H1 (cell line): ENCODE measurements around the gene FOXD3. TPM values are rescaled to one million over a fixed set of nuclear protein-coding genes. Genes with fewer than 3 reads are reported as not detected.

Experiments used
- CTCF ChIA-PET: fragments of 300-600 bp; sonication (Branson Sonifier 250); formaldehyde crosslinking; loops from one replicate; lab custom pipeline; 2021; ENCODE audit not compliant: partially characterized antibody; lab: Charles Lee
- POLR2A ChIA-PET: fragments of 300-600 bp; sonication (Branson Sonifier 250); formaldehyde crosslinking; loops from one replicate; lab custom pipeline; 2021; ENCODE audit warnings: inconsistent platforms; ENCODE audit not compliant: partially characterized antibody; lab: Charles Lee
- DNase-seq, 2 experiments: peaks; one replicate each; pipeline versions ENCODE4 v3.0.0 to v3.0.0-alpha.2; 2010 to 2022; ENCODE audit warnings: low spot score in 2 of 2, low read depth in 1 of 2, mixed read lengths in 1 of 2
- FAIRE-seq: peaks from 2 replicates; lab custom pipeline; 2011; peaks lifted over from hg19 to GRCh38; lab: Jason Lieb, UNC
- H2AFZ ChIP-seq: 2 replicates; pipeline ENCODE4 v1.8.1; 2012; ENCODE audit warnings: low read length, inconsistent platforms
- H2AK5ac ChIP-seq: 2 replicates; pipeline ENCODE4 v1.6.1; 2013; ENCODE audit warnings: low read depth, low read length
- H2BK120ac ChIP-seq: replicated peaks from 2 replicates; pipeline ENCODE3; 2013; ENCODE audit warnings: low read depth, low read length, inconsistent platforms
- H2BK12ac ChIP-seq: 2 replicates; pipeline ENCODE4 v1.6.1; 2013; ENCODE audit warnings: low read depth, low read length
- H2BK15ac ChIP-seq: 2 replicates; pipeline ENCODE4 v1.6.1; 2013; ENCODE audit warnings: low read length
- H2BK20ac ChIP-seq: 2 replicates; pipeline ENCODE4 v1.6.1; 2013; ENCODE audit warnings: low read length
- H2BK5ac ChIP-seq: 2 replicates; pipeline ENCODE4 v1.6.1; 2013; ENCODE audit warnings: low read depth, low read length
- H3K14ac ChIP-seq: 2 replicates; pipeline ENCODE4 v1.6.1; 2013; ENCODE audit warnings: inconsistent platforms; ENCODE audit not compliant: insufficient read length
- H3K18ac ChIP-seq: 2 replicates; pipeline ENCODE4 v1.6.1; 2013; ENCODE audit warnings: low read length; ENCODE audit errors: extremely low read depth
- H3K23ac ChIP-seq: 2 replicates; pipeline ENCODE4 v1.6.1; 2013; ENCODE audit warnings: inconsistent platforms; ENCODE audit not compliant: insufficient read length
- H3K23me2 ChIP-seq: 2 replicates; pipeline ENCODE4 v1.6.1; 2013; ENCODE audit warnings: low read depth, low read length
- H3K27ac ChIP-seq: 2 replicates; pipeline ENCODE4 v1.6.1; 2011; ENCODE audit warnings: low read depth, low read length, inconsistent platforms
- H3K27me3 ChIP-seq, 4 experiments: replicated peaks in 1 of 4; 1 replicate in 1 of 4; 2 replicates in 3 of 4; pipeline versions ENCODE4 v1.6.1 to v1.8.1; 2011 to 2013; ENCODE audit warnings: low read length in 3 of 4, mild to moderate bottlenecking in 3 of 4, inconsistent platforms in 2 of 4, mixed read lengths in 2 of 4, moderate library complexity in 1 of 4; ENCODE audit not compliant: control insufficient read depth in 3 of 4, insufficient read depth in 3 of 4; ENCODE audit errors: extremely low read depth in 1 of 4
- H3K36me3 ChIP-seq, 4 experiments: 2 replicates each; pipeline versions ENCODE4 v1.6.1 to v1.8.1; 2011 to 2013; ENCODE audit warnings: mild to moderate bottlenecking in 4 of 4, low read length in 3 of 4, moderate library complexity in 2 of 4, control low read depth in 1 of 4, inconsistent platforms in 1 of 4; ENCODE audit not compliant: insufficient read depth in 4 of 4, control insufficient read depth in 2 of 4
- H3K4ac ChIP-seq: replicated peaks from 2 replicates; pipeline ENCODE3; 2013; ENCODE audit warnings: low read length, low read depth, mixed read lengths, inconsistent platforms; ENCODE audit not compliant: insufficient read length
- H3K4me1 ChIP-seq, 4 experiments: replicated peaks in 1 of 4; 1 replicate in 1 of 4; 2 replicates in 3 of 4; pipeline versions ENCODE4 v1.6.1 to v1.8.1; 2011 to 2013; ENCODE audit warnings: low read length in 3 of 4, inconsistent platforms in 2 of 4, mixed read lengths in 1 of 4; ENCODE audit not compliant: insufficient read depth in 4 of 4, control insufficient read depth in 3 of 4
- H3K4me2 ChIP-seq, 2 experiments: 2 replicates each; pipeline versions ENCODE4 v1.6.1 to v1.8.1; 2011 to 2013; ENCODE audit warnings: low read depth in 2 of 2, low read length in 2 of 2, control low read depth in 1 of 2, inconsistent platforms in 1 of 2, mild to moderate bottlenecking in 1 of 2; ENCODE audit not compliant: insufficient read depth in 1 of 2
- H3K4me3 ChIP-seq, 4 experiments: fragments of 200-600, 300-600 bp in 1 of 4; sonication (generic), shearing (Covaris generic), sonication (Bioruptor Twin) in 1 of 4; 2 replicates each; pipeline versions ENCODE4 v1.5.1 to v1.8.1; 2011 to 2016; ENCODE audit warnings: low read length in 4 of 4, low read depth in 3 of 4, control low read depth in 2 of 4, inconsistent platforms in 2 of 4, mild to moderate bottlenecking in 2 of 4, mixed read lengths in 1 of 4, moderate library complexity in 1 of 4; ENCODE audit not compliant: insufficient read depth in 2 of 4; ENCODE audit errors: extremely low read depth in 1 of 4
- H3K56ac ChIP-seq: replicated peaks from 2 replicates; pipeline ENCODE3; 2013; ENCODE audit warnings: low read depth, mild to moderate bottlenecking, mixed read lengths, low read length, inconsistent platforms; ENCODE audit not compliant: insufficient read length
- H3K79me1 ChIP-seq: 2 replicates; pipeline ENCODE4 v1.6.1; 2013; ENCODE audit warnings: low read depth, low read length, control low read depth
- H3K79me2 ChIP-seq, 2 experiments: 2 replicates each; pipeline versions ENCODE4 v1.6.1 to v1.8.1; 2012 to 2013; ENCODE audit warnings: low read length in 2 of 2, mild to moderate bottlenecking in 2 of 2, inconsistent platforms in 1 of 2; ENCODE audit not compliant: insufficient read depth in 2 of 2, control insufficient read depth in 1 of 2
- H3K9ac ChIP-seq, 4 experiments: replicated peaks in 1 of 4; 1 replicate in 1 of 4; 2 replicates in 3 of 4; pipeline versions ENCODE4 v1.6.1 to v1.8.1; 2011 to 2013; ENCODE audit warnings: low read depth in 3 of 4, low read length in 3 of 4, control low read depth in 2 of 4, mild to moderate bottlenecking in 2 of 4, moderate library complexity in 2 of 4, inconsistent platforms in 1 of 4; ENCODE audit errors: extremely low read depth in 1 of 4
- H3K9me3 ChIP-seq, 2 experiments: 2 replicates each; pipeline versions ENCODE4 v1.6.1 to v1.8.1; 2012 to 2013; ENCODE audit warnings: mild to moderate bottlenecking in 2 of 2, moderate library complexity in 2 of 2, control low read depth in 1 of 2, inconsistent platforms in 1 of 2, low read depth in 1 of 2, low read length in 1 of 2, mixed read lengths in 1 of 2; ENCODE audit not compliant: insufficient read depth in 2 of 2
- H4K20me1 ChIP-seq, 2 experiments: replicated peaks in 1 of 2; 2 replicates each; pipeline versions ENCODE3 to v1.8.1; 2011 to 2013; ENCODE audit warnings: inconsistent platforms in 2 of 2, low read length in 2 of 2, mild to moderate bottlenecking in 1 of 2; ENCODE audit not compliant: insufficient read depth in 2 of 2, control insufficient read depth in 1 of 2
- H4K5ac ChIP-seq: 2 replicates; pipeline ENCODE4 v1.6.1; 2013; ENCODE audit warnings: low read length, low read depth, mixed read lengths, inconsistent platforms; ENCODE audit not compliant: insufficient read length
- H4K8ac ChIP-seq: 2 replicates; pipeline ENCODE4 v1.8.0; 2013; ENCODE audit warnings: mild to moderate bottlenecking, moderate library complexity, low read length, inconsistent platforms; ENCODE audit not compliant: insufficient read depth; ENCODE audit errors: extremely low read depth
- H4K91ac ChIP-seq: replicated peaks from 2 replicates; pipeline ENCODE3; 2013; ENCODE audit warnings: low read length, mixed read lengths, inconsistent platforms; ENCODE audit not compliant: insufficient read length
- CEBPB ChIP-seq: IDR thresholded peaks from 2 replicates; pipeline ENCODE4 v1.6.1; 2012; ENCODE audit warnings: low read depth, low read length
- GTF2F1 ChIP-seq: IDR thresholded peaks from 2 replicates; pipeline ENCODE4 v1.6.1; 2012; ENCODE audit warnings: low read depth, low read length, improper control_type of control experiment, borderline replicate concordance
- WGBS, 2 experiments: shearing (Covaris generic) in 1 of 2; methylation state at CpG; one replicate each; pipeline versions ENCODE4 v1.1.6 to v1.1.7; 2013 to 2015; ENCODE audit warnings: low lambda C conversion rate in 2 of 2, mixed read lengths in 2 of 2, inconsistent platforms in 1 of 2, low coverage in 1 of 2, missing lambda C conversion rate in 1 of 2; ENCODE audit not compliant: insufficient replicate concordance in 2 of 2, insufficient coverage in 1 of 2, insufficient read length in 1 of 2; ENCODE audit errors: extremely low coverage in 1 of 2, missing lambda C conversion rate in 1 of 2; 5-methylcytosine and 5-hydroxymethylcytosine counted together
- polyA plus RNA-seq, 7 experiments: library from polyadenylated mRNA; depleted of rRNA in 3 of 7; stranded (reverse) in 5 of 7; unstranded in 2 of 7; fragments of >200 nt in 5 of 7; fragments of 200-250 nt in 2 of 7; gene quantifications; 1 replicate in 5 of 7; 2 replicates in 1 of 7; 4 replicates in 1 of 7; pipeline versions ENCODE4 v1.2.1 to v1.2.3, GENCODE V29; 2011 to 2013; ENCODE audit warnings: missing spikeins in 2 of 7, mixed read lengths in 2 of 7
- total RNA-seq: library from RNA; stranded (reverse); fragmentation: NEBNext Ultra II Directional; extraction: Animal tissue kit (Norgen Biotek cat#: 25700); gene quantifications from 2 replicates; pipeline ENCODE4 v1.2.1, GENCODE V29; 2021

FOXD3 gene
- total and polyA plus RNA-seq, 2 of the 8 experiments (the other 6 are each of a cell fraction or from before 2014, with no cell fraction given) = 8.7 to 33.7 TPM

DNA sequence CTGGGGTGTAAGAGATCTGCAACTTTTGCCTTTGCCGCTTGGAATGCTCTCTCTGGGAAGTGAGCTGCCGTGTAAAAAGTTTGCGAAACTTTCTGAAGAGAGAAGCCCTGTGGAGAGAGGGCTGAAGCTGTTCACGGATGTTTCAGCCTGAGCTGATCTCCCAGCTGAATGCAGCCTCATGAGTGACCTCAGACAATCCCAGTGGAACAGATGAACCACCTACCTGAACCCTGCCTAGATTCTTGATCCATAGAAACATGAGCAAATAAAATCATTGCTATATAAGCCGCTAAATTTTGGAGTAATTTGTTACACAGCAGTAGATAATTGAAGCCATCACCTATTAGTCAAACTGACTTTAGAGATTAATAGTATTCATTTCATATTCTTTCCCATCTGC lies 40.6 kb downstream of the FOXD3 start:
- Histone ChIP-seq H4K20me1 (no peaks in the 10 kb centered on the region), H3K23me2 (peaks cover 3% of the 10 kb centered on the region; the same call in 1 of the 2 replicates), H3K27ac (no peak overlapping the region), H2BK15ac (no peak overlapping the region), H3K4me1 (peaks cover 0 to 5% (median 4%) of the 10 kb centered on the region in 4 experiments; a peak in 6 of 7 replicates), H2AFZ (no peak overlapping the region), H3K4me2 (no peak overlapping the region), H3K9ac (no peak overlapping the region), H4K5ac (no peak overlapping the region), H2BK20ac (no peak overlapping the region), H3K27me3 (peaks cover 0 to 4% (median 0%) of the 10 kb centered on the region in 4 experiments; a peak in 1 of 7 replicates), H3K56ac (no peak overlapping the region), H3K36me3 (no peaks in the 10 kb centered on the region), H3K9me3 (no peaks in the 10 kb centered on the region), H3K23ac (no peak overlapping the region), H4K91ac (no peak overlapping the region), H2AK5ac (no peak overlapping the region), H3K79me1 (no peaks in the 10 kb centered on the region), H2BK12ac (no peak overlapping the region; the same call in 1 of the 2 replicates), H2BK120ac (no peak overlapping the region), H3K4me3 (no peak overlapping the region), H2BK5ac (no peak overlapping the region), H3K14ac (no peak overlapping the region), H3K4ac (no peak overlapping the region), H3K18ac (no peak overlapping the region), H4K8ac (no peak overlapping the region), H3K79me2 (no peaks in the 10 kb centered on the region)
- ChIA-PET POLR2A (interaction anchor here (0.7 kb wide), 1 partner anchor 17 kb away, joined by 3 read pairs; no protein-coding TSS in a partner anchor), CTCF (interaction anchor here (0.5 to 1.4 kb wide), 8 partner anchors 15 to 1504 kb away, joined by 3 to 4 read pairs (median 3); no protein-coding TSS in a partner anchor)
- WGBS, 2 experiments = 83% methylated on average over 5 of the region's 5 CpGs; no CpG with 5 or more reads in 1 of the 2 experiments
- no peak for DNase-seq
- no peak for FAIRE-seq
- TF ChIP-seq CEBPB (peak; percentile 61; the same call in 1 of the 2 replicates), GTF2F1 (no peak)
